Activated T-helper 9 cell treated with anti-CD3 and anti-CD28 coated beads, Interleukin-2, amount 50 U/mL, for 16 hours (primary cell): ENCODE results near the gene POLR2H.

ENCODE experiments used
- DNase-seq: peaks from one replicate; pipeline ENCODE4 v3.0.0-alpha.2; 2020; ENCODE audit warnings: low read depth

Gene POLR2H

DNA sequence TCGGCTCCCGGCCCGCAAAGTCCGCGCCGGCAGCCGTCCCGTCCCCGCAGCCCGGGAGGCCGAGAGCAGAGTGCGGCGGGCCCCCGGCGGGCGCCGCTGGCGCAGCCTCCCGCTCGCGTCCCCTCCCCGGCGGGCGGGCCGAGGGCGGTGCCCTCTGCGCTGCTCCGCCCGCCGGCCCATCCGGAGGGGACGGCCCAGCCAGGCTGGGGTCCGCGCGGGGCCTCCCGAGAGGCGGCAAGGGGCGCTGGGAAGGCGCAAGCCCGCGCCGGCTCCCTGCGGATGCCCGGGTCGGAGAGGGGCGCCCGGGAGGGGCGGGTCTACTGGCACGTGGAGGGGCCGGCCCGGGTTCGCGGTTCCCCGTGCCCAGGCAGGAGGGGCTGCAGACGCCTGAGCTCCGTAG lies at the start of gene POLR2H, which contains the start of gene CLCN2:
Gene POLR2H, plus strand, starts transcription at position 179 of the 400 bp plus-strand sequence. CDS start 1,783 bp downstream, outside the sequence.
Gene CLCN2, minus strand, starts transcription at position 74 of the 400 bp plus-strand sequence. CDS start 126 bp downstream, outside the sequence.
- DNase-seq, result peak; percentile 25

DNA sequence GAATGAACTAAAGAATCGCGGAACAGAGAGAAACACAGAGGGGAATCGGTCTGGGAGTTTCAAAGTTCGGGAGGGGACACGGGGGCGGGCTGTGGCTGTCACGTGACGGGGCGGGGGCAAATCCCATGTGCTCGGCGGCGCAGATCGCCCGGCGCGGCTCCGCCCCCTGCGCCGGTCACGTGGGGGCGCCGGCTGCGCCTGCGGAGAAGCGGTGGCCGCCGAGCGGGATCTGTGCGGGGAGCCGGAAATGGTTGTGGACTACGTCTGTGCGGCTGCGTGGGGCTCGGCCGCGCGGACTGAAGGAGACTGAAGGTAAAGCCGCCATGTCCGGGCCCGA lies 47.2 kb upstream of the POLR2H start, which contains the start of gene EIF4G1:
Gene EIF4G1, plus strand, starts transcription at position 244 of the 337 bp plus-strand sequence. CDS start 1,191 bp downstream, outside the sequence.
- peak; percentile 90 for DNase-seq

GRCh38 chr3:184314700-184315542 lies 46.6 kb upstream of the POLR2H start:
- DNase-seq, result peak; percentile 64

- no peak for DNase-seq
Measured at GRCh38 chr3:184315543-184315867, 46.0 kb upstream of the POLR2H start.

DNA sequence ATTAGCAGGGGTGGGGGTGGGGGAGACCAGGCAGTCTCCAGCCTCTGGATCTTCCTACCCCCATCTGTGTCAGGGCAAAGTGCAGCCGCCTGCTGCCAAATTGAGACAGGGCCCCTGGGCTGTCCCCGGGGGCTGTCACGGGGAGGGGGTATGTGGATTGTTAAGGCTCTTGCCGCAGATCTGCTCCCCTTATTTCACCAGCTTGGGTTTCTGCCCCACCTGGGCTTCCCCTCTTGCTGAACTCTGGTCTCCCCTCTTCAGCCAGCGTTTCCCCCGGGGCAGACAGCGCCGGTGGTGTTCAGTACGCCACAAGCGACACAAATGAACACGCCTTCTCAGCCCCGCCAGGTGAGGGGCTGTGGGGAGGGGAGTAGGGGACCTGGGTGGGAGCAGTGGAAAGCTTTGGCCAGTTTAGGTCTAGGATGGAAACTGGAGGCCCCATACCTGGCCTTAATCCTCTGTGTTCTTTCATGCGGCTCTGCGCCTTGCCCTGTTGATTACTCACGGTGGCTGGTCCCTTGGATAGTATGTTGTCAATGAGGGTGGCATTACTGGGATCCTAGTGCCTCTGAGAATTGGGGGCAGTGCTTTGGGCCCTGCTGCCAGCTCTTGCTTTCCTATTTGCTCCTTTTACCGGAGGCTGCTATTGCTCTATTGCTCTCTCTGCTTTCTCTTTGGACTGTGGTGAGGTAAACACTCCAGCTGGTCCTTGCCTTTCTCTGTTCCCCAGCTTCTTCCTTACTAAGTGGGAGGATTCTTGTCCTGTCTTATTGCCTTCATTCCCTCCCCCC lies 45.4 kb upstream of the POLR2H start:
- no peak for DNase-seq

DNA sequence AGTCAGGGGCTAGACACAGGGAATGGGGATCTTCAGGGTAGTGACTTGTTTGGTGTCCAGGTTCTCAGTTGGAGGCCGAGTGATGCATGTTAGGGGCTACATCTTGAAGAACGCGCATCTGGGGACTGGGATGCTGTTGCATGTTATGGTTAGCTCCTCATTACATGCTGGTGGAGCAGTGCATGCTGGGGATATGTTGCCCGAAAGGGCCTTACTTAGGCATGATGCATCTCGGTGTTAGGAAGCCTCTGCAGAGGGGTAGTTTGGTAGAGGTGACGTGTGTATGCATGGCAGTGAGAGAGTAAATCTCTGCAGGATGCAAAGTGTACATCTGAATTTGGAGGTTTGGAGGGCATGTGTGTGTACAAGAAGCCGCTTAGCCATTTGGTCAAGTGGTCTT lies 44.7 kb upstream of the POLR2H start:
- no peak for DNase-seq

- DNase-seq, result no peak
Measured at GRCh38 chr3:184317201-184317600, 44.3 kb upstream of the POLR2H start.

DNA sequence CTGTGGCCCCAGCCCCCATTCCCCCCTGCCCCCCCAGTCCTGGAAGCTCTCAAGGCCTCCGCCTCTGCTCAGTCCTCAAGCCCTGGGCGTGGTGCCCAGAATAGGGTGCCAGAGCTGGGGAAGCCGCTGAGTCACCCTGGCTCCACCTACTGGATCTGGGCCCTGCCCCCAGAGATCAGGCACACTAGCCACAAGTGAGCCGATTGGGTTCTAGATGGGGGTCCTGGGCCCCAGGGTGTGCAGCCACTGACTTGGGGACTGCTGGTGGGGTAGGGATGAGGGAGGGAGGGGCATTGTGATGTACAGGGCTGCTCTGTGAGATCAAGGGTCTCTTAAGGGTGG lies 41.4 kb upstream of the POLR2H start:
- DNase-seq, result no peak

DNA sequence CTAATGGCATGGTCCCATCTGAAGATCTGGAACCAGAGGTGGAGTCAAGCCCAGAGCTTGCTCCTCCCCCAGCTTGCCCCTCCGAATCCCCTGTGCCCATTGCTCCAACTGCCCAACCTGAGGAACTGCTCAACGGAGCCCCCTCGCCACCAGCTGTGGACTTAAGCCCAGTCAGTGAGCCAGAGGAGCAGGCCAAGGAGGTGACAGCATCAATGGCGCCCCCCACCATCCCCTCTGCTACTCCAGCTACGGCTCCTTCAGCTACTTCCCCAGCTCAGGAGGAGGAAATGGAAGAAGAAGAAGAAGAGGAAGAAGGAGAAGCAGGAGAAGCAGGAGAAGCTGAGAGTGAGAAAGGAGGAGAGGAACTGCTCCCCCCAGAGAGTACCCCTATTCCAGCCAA lies 39.8 kb upstream of the POLR2H start:
- no peak for DNase-seq

GRCh38 chr3:184322731-184323487 lies 38.6 kb upstream of the POLR2H start:
- DNase-seq, result no peak

DNA sequence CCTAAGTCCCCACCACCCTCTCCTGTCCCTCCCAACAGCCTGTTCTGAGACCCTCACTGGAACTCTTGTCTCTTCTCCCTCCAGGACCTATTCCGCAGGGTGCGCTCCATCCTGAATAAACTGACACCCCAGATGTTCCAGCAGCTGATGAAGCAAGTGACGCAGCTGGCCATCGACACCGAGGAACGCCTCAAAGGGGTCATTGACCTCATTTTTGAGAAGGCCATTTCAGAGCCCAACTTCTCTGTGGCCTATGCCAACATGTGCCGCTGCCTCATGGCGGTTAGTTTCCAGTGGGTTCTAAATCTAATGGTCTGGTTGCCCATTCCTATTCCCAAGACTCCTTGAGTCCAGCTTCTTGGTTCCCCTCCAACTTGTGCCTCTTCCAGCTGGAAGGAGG lies 37.8 kb upstream of the POLR2H start:
- DNase-seq, result no peak

DNA sequence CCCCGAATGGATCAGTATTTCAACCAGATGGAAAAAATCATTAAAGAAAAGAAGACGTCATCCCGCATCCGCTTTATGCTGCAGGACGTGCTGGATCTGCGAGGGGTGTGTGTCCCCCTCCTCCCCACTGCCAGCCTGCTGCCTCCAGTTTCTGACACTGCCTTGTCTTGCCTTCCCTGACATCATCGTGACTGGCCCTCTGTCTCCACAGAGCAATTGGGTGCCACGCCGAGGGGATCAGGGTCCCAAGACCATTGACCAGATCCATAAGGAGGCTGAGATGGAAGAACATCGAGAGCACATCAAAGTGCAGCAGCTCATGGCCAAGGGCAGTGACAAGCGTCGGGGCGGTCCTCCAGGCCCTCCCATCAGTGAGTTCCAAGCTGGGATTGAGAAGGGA lies 36.2 kb upstream of the POLR2H start:
- no peak for DNase-seq

- DNase-seq, result peak; percentile 21
Measured at GRCh38 chr3:184325715-184326369, 35.7 kb upstream of the POLR2H start.

DNA sequence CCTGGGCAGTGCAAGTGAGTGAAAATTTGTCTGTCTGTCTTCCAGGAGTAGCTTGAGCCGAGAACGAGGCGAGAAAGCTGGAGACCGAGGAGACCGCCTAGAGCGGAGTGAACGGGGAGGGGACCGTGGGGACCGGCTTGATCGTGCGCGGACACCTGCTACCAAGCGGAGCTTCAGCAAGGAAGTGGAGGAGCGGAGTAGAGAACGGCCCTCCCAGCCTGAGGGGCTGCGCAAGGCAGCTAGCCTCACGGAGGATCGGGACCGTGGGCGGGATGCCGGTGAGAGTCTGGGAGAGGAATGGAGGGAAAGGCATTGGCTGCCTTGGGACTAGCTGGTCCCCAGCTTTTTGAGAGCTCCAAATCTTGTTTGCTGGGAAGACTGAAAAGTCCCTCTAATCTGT lies 34.3 kb upstream of the POLR2H start:
- no peak for DNase-seq

GRCh38 chr3:184328516-184328915 lies 33.0 kb upstream of the POLR2H start:
- DNase-seq, result no peak

DNA sequence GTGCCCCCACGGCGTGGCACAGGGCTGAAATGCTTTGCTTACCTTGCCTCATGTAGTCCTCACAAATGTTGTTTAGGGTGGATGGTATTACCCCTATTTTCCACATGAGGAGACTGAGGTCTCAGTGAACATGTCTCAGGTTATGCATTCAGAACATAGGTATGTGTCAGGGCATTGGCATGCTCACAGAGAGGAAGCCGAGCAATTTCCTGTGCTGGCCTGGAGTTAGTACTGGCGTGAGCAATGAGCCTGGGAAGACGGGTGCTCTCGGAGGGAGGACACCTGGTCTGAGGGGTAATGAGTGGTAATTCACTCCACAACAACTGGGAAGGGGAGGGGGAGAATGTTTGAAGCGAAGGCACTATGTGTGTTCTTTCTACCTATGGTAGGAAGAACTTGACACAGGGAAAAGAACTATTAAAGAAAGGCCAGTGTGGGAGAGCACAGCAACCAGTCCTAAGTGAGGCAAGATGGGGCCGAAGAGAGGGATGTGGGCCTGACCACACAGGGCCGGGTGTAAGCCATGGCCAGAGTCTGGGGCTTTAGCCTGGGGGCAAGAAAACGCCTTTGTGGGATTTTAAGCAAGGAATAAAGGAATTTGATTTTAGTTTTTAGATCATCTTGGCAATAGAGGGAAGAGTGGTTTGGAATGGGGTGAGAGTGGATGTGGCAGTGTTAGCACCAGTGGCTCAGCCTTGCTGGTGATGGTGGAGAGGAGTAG lies 29.0 kb upstream of the POLR2H start:
- no peak for DNase-seq

- DNase-seq, result no peak
Measured at GRCh38 chr3:184333190-184333589, 28.3 kb upstream of the POLR2H start.

GRCh38 chr3:184333700-184334099 lies 27.8 kb upstream of the POLR2H start:
- no peak for DNase-seq

DNA sequence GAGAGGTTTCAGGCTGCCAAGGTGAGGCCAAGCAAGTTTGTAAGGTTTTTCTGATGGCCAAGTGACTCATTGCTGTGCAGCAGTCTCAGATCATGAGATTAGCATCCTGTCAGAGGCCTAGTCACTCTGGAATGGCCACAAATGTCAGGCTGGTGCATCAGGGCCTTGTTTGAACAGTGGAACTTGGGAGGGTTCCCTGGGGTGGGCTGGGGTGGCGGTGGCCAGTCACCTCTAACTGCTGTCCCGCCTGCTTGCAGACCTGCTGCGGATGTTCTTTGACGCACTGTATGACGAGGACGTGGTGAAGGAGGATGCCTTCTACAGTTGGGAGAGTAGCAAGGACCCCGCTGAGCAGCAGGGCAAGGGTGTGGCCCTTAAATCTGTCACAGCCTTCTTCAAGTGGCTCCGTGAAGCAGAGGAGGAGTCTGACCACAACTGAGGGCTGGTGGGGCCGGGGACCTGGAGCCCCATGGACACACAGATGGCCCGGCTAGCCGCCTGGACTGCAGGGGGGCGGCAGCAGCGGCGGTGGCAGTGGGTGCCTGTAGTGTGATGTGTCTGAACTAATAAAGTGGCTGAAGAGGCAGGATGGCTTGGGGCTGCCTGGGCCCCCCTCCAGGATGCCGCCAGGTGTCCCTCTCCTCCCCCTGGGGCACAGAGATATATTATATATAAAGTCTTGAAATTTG lies 26.9 kb upstream of the POLR2H start:
- DNase-seq, result no peak

DNA sequence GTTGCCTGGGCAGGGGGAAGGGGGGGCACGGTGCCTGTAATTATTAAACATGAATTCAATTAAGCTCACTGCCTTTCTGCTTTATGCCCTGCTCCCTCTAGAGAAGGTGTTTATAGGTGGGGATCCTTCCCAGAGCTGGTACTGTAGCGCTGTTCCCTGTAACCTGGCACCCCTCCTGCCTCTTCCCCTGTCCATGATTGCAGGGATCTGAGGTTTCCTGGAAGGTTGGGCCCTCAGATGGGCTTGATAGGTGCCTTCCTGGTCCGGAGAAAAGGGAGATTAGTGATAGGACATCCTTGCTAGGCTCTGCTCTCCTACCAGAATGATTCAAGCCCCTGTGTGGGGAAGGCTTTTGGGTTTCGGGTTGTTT lies 26.2 kb upstream of the POLR2H start:
- no peak for DNase-seq
